ENCODE data around the gene KLRG1. TPM values are rescaled to one million over a fixed set of nuclear protein-coding genes. Genes with fewer than 3 reads are reported as not detected.

Gene KLRG1
- total RNA-seq, 2 donors from 2014 or later, result 0.54 to 1.0 TPM

- intact Hi-C loops (cut with DNase I), result no loop called here
- Histone ChIP-seq H3K4me3 (no peak overlapping the region), H3K9ac (ENCODE audit: low read depth in 2 of 2, low read length in 2 of 2) (no peak overlapping the region), H3K36me3 (no peaks in the 10 kb centered on the region), H3K4me1 (no peaks in the 10 kb centered on the region), H3K9me3 (no peaks in the 10 kb centered on the region), H3K27ac (no peak overlapping the region), H3K27me3 (no peaks in the 10 kb centered on the region)
- no peak for DNase-seq
- no peak for TF ChIP-seq CTCF (IDR thresholded peaks at IDR 0.05)
Observed at GRCh38 chr12:8960176-8960575, 29.2 kb upstream of the KLRG1 start.

- TF ChIP-seq CTCF (IDR thresholded peaks at IDR 0.05), result no peak
- H3K4me3 ChIP-seq, result no peak overlapping the region
- DNase-seq, result no peak
Observed at GRCh38 chr12:8968761-8969160, 20.6 kb upstream of the KLRG1 start.

DNA sequence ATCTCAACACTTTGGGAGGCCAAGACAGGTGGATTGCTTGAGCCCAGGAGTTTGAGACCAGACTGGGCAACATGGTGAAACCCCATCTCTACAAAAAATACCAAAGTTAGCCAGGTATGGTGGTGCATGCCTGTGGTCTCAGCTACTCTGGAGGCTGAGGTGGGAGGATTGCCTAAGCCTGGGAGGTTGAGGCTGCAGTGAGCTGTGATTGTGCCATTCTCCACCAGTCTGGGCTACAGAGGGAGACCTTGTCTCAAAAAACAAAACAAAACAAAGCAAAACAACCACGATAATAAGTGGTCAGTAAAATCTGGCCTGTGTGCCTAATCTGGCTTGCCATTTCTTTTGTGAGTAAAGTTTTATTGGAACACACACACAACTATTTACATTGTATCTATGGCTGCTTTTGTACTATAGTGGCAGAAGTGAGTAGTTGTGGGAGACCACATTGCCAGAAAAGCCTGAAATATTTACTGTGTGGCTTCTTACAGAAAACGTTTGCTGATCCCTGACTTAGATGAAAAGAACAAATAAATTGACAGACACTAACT is 19.4 kb upstream of the KLRG1 start:
- no peak overlapping the region for H3K27ac ChIP-seq
- no peak overlapping the region for H3K4me3 ChIP-seq
- no peaks in the 10 kb centered on the region for H3K9me3 ChIP-seq
- H3K4me1 ChIP-seq, result no peaks in the 10 kb centered on the region
- no peak overlapping the region for H3K9ac ChIP-seq (ENCODE audit: low read depth in 2 of 2, low read length in 2 of 2)
- intact Hi-C loops (cut with DNase I), result no loop called here
- no peaks in the 10 kb centered on the region for H3K36me3 ChIP-seq
- no peaks in the 10 kb centered on the region for H3K27me3 ChIP-seq
- TF ChIP-seq CTCF (IDR thresholded peaks at IDR 0.05), result no peak
- DNase-seq, result no peak

More at GRCh38 chr12:8968761-8969160, 20.6 kb upstream of the KLRG1 start:
- no peaks in the 10 kb centered on the region for H3K9me3 ChIP-seq
- no peak overlapping the region for H3K27ac ChIP-seq
- H3K4me1 ChIP-seq, result no peaks in the 10 kb centered on the region
- no peaks in the 10 kb centered on the region for H3K36me3 ChIP-seq
- H3K27me3 ChIP-seq, result no peaks in the 10 kb centered on the region
- intact Hi-C loops (cut with DNase I), result no loop called here
- H3K9ac ChIP-seq (ENCODE audit: low read depth in 2 of 2, low read length in 2 of 2), result no peak overlapping the region

GRCh38 chr12:8970432-8970831 is 18.9 kb upstream of the KLRG1 start:
- Histone ChIP-seq H3K36me3 (no peaks in the 10 kb centered on the region), H3K4me1 (no peaks in the 10 kb centered on the region), H3K4me3 (no peak overlapping the region), H3K27me3 (no peaks in the 10 kb centered on the region), H3K27ac (no peak overlapping the region), H3K9me3 (no peaks in the 10 kb centered on the region), H3K9ac (ENCODE audit: low read depth in 2 of 2, low read length in 2 of 2) (no peak overlapping the region)
- DNase-seq, result no peak
- intact Hi-C loops (cut with DNase I), result no loop called here
- no peak for TF ChIP-seq CTCF (IDR thresholded peaks at IDR 0.05)

GRCh38 chr12:8980137-8980536 is 9.2 kb upstream of the KLRG1 start:
- Histone ChIP-seq H3K36me3 (no peaks in the 10 kb centered on the region), H3K27me3 (no peaks in the 10 kb centered on the region), H3K4me3 (no peak overlapping the region), H3K9ac (ENCODE audit: low read depth in 2 of 2, low read length in 2 of 2) (no peak overlapping the region), H3K27ac (no peak overlapping the region), H3K4me1 (no peaks in the 10 kb centered on the region), H3K9me3 (no peaks in the 10 kb centered on the region)
- no peak for DNase-seq
- intact Hi-C loops (cut with DNase I), result no loop called here
- no peak for TF ChIP-seq CTCF (IDR thresholded peaks at IDR 0.05)
